ENCODE measurements around the gene CBLN1.
"Not testable (repeated sequence)": the region's sequence is repeated elsewhere in the genome, so short reads cannot be mapped to it uniquely, and the experiment has no call there.

Gene CBLN1

GRCh38 chr16:49277386-49277742, 4.3 kb downstream of the CBLN1 start:
- DNase-seq: no peak

GRCh38 chr16:49276646-49277385, 4.8 kb downstream of the CBLN1 start:
- no peak for DNase-seq

GRCh38 chr16:49275870-49276269, 5.8 kb downstream of the CBLN1 start:
- no peak for DNase-seq

GRCh38 chr16:49275050-49275730, 6.4 kb downstream of the CBLN1 start:
- no peak for DNase-seq

GRCh38 chr16:49274591-49274990, 7.0 kb downstream of the CBLN1 start:
- no peak for DNase-seq

GRCh38 chr16:49273771-49274170, 7.9 kb downstream of the CBLN1 start:
- no peak for DNase-seq

- no peak for DNase-seq
Observed at GRCh38 chr16:49271363-49271762, 10.3 kb downstream of the CBLN1 start.

- DNase-seq: no peak
Observed at GRCh38 chr16:49269201-49269600, 12.4 kb downstream of the CBLN1 start.

GRCh38 chr16:49268667-49269066, 13.0 kb downstream of the CBLN1 start:
- DNase-seq: no peak

GRCh38 chr16:49262501-49262900, 19.1 kb downstream of the CBLN1 start:
- DNase-seq: no peak

GRCh38 chr16:49261930-49262329, 19.7 kb downstream of the CBLN1 start:
- no peak for DNase-seq

GRCh38 chr16:49260956-49261530, 20.6 kb downstream of the CBLN1 start:
- no peak for DNase-seq

GRCh38 chr16:49260253-49260652, 21.4 kb downstream of the CBLN1 start:
- no peak for DNase-seq

- DNase-seq: no peak
Observed at GRCh38 chr16:49259330-49259729, 22.3 kb downstream of the CBLN1 start.

GRCh38 chr16:49250689-49251088, 30.9 kb downstream of the CBLN1 start:
- DNase-seq: no peak

- no peak for DNase-seq
Observed at GRCh38 chr16:49248227-49248626, 33.4 kb downstream of the CBLN1 start.

GRCh38 chr16:49236216-49236615, 45.4 kb downstream of the CBLN1 start:
- DNase-seq: no peak

- DNase-seq: not testable (repeated sequence)
Observed at GRCh38 chr16:49228335-49228734, 53.3 kb downstream of the CBLN1 start.
